Neuronal stem cell (in vitro differentiated cells): ENCODE results near the gene BRIP1.

ENCODE experiments used
- DNase-seq: peaks from one replicate; pipeline ENCODE4 v3.0.0-alpha.2; 2013; ENCODE audit warnings: low spot score
- H2AFZ ChIP-seq: one replicate; pipeline ENCODE4 v1.6.1; 2013; ENCODE audit warnings: mild to moderate bottlenecking, low read length, inconsistent platforms
- H2AK5ac ChIP-seq: 2 replicates; pipeline ENCODE4 v1.6.1; 2013; ENCODE audit warnings: low read depth, mild to moderate bottlenecking, inconsistent platforms, low read length, moderate library complexity, mixed read lengths
- H2BK120ac ChIP-seq: 2 replicates; pipeline ENCODE4 v1.6.1; 2013; ENCODE audit warnings: low read depth, mild to moderate bottlenecking, inconsistent platforms, low read length, moderate library complexity, mixed read lengths
- H2BK12ac ChIP-seq: one replicate; pipeline ENCODE4 v1.6.1; 2013; ENCODE audit warnings: low read length, inconsistent platforms
- H2BK15ac ChIP-seq: 2 replicates; pipeline ENCODE4 v1.6.1; 2013; ENCODE audit warnings: mild to moderate bottlenecking, low read length, inconsistent platforms, mixed read lengths
- H2BK5ac ChIP-seq: one replicate; pipeline ENCODE4 v1.6.1; 2013; ENCODE audit warnings: inconsistent platforms, mild to moderate bottlenecking, low read length, moderate library complexity
- H3K14ac ChIP-seq: one replicate; pipeline ENCODE4 v1.6.1; 2013; ENCODE audit warnings: low read length, inconsistent platforms
- H3K18ac ChIP-seq: 2 replicates; pipeline ENCODE4 v1.6.1; 2013; ENCODE audit warnings: low read length, inconsistent platforms
- H3K23ac ChIP-seq: 2 replicates; pipeline ENCODE4 v1.6.1; 2013; ENCODE audit warnings: low read depth, mild to moderate bottlenecking, mixed read lengths, low read length, inconsistent platforms; ENCODE audit not compliant: poor library complexity
- H3K27ac ChIP-seq: replicated peaks from 3 replicates; pipeline ENCODE4 v1.5.1; 2013; ENCODE audit warnings: low read length, inconsistent platforms
- H3K27me3 ChIP-seq, 3 experiments: 2 replicates each; pipeline ENCODE4 v1.6.1; 2013; ENCODE audit warnings: low read length in 3 of 3, mild to moderate bottlenecking in 2 of 3, inconsistent platforms in 1 of 3, low read depth in 1 of 3, mixed read lengths in 1 of 3, moderate library complexity in 1 of 3; ENCODE audit not compliant: control insufficient read depth in 3 of 3, insufficient read depth in 3 of 3
- H3K36me3 ChIP-seq, 2 donors: replicated peaks in 1 of 2; 2 replicates each; pipeline ENCODE4 v1.6.1; 2013; ENCODE audit warnings: low read length in 2 of 2; ENCODE audit not compliant: control insufficient read depth in 2 of 2, insufficient read depth in 2 of 2
- H3K4ac ChIP-seq: 2 replicates; pipeline ENCODE4 v1.6.1; 2013; ENCODE audit warnings: inconsistent platforms, mild to moderate bottlenecking, low read length, moderate library complexity
- H3K4me1 ChIP-seq, 2 donors: 1 replicate in 1 of 2; 2 replicates in 1 of 2; pipeline ENCODE4 v1.6.1; 2013; ENCODE audit warnings: low read length in 2 of 2, low read depth in 1 of 2; ENCODE audit not compliant: control insufficient read depth in 2 of 2, insufficient read depth in 1 of 2
- H3K4me2 ChIP-seq: one replicate; pipeline ENCODE4 v1.6.1; 2013; ENCODE audit warnings: mild to moderate bottlenecking, low read length, inconsistent platforms; ENCODE audit not compliant: insufficient read depth, poor library complexity, severe bottlenecking
- H3K4me3 ChIP-seq, 2 donors: 2 replicates each; pipeline ENCODE4 v1.5.1; 2013; ENCODE audit warnings: low read length in 2 of 2, mild to moderate bottlenecking in 2 of 2, inconsistent platforms in 1 of 2, moderate library complexity in 1 of 2
- H3K79me1 ChIP-seq: one replicate; pipeline ENCODE4 v1.6.1; 2013; ENCODE audit warnings: low read depth, mild to moderate bottlenecking, inconsistent platforms, low read length, moderate library complexity
- H3K9ac ChIP-seq: one replicate; pipeline ENCODE4 v1.6.1; 2013; ENCODE audit warnings: mild to moderate bottlenecking, low read depth, low read length, inconsistent platforms; ENCODE audit not compliant: poor library complexity
- H3K9me3 ChIP-seq, 2 donors: replicated peaks in 1 of 2; 2 replicates each; pipeline versions ENCODE3 to v1.6.1; 2013; ENCODE audit warnings: low read length in 2 of 2, mild to moderate bottlenecking in 2 of 2, inconsistent platforms in 1 of 2, low read depth in 1 of 2, mixed read lengths in 1 of 2, moderate library complexity in 1 of 2; ENCODE audit not compliant: control insufficient read depth in 2 of 2, insufficient read depth in 1 of 2
- H4K8ac ChIP-seq: one replicate; pipeline ENCODE4 v1.6.1; 2013; ENCODE audit warnings: low read depth, mild to moderate bottlenecking, inconsistent platforms, low read length, moderate library complexity
- H4K91ac ChIP-seq: one replicate; pipeline ENCODE4 v1.6.1; 2013; ENCODE audit warnings: low read length, low read depth, mild to moderate bottlenecking, inconsistent platforms; ENCODE audit not compliant: poor library complexity
- WGBS, 2 donors: extraction: QIAGEN DNeasy Blood & Tissue Kit; methylation state at CpG; one replicate each; pipeline ENCODE4 v1.1.7; 2013; ENCODE audit warnings: missing lambda C conversion rate in 2 of 2, mixed read lengths in 1 of 2; ENCODE audit not compliant: insufficient read length in 2 of 2, insufficient replicate concordance in 1 of 2; ENCODE audit errors: extremely low coverage in 2 of 2; 5-methylcytosine and 5-hydroxymethylcytosine counted together

Gene BRIP1

DNA sequence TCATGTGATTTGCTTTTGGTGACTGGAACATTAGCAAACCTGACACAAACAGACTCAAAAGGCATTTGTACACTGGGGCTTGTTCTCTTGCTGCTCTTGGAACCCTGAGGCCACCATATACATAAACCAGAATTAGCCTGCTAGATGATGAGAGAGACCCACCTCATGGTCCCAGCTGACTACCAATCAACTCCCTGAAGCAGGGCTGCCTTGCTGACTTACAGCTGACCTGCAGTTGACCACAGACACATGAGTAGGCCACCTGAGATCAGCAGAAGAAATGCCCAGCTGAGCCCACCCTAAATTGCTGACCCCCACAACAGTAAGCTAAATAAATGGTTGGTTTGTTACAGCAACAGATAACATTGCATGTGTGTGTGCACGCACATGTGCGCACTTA is 28.7 kb downstream of the BRIP1 start:
- DNase-seq, result no peak
- no peak overlapping the region for H4K8ac ChIP-seq
- no peaks in the 10 kb centered on the region for H3K27me3 ChIP-seq
- H3K4ac ChIP-seq, result no peak overlapping the region
- H3K23ac ChIP-seq, result no peak overlapping the region
- H3K79me1 ChIP-seq, result no peaks in the 10 kb centered on the region
- WGBS, 2 donors, result no CpG with 5 or more reads among the region's 2 CpGs
- H3K14ac ChIP-seq, result no peak overlapping the region
- H2AFZ ChIP-seq, result no peak overlapping the region
- H3K4me2 ChIP-seq, result no peak overlapping the region
- H2AK5ac ChIP-seq, result no peak overlapping the region
- H3K36me3 ChIP-seq, result peaks cover 0 to 89% of the 10 kb centered on the region in 2 donors
- H2BK15ac ChIP-seq, result no peak overlapping the region
- H3K4me1 ChIP-seq, result no peaks in the 10 kb centered on the region
- no peak overlapping the region for H2BK120ac ChIP-seq
- no peak overlapping the region for H3K9ac ChIP-seq
- no peak overlapping the region for H2BK12ac ChIP-seq
- H3K4me3 ChIP-seq, result no peak overlapping the region
- no peak overlapping the region for H3K27ac ChIP-seq
- no peak overlapping the region for H4K91ac ChIP-seq
- no peak overlapping the region for H3K18ac ChIP-seq
- H3K9me3 ChIP-seq, result peaks cover 0 to 3% of the 10 kb centered on the region in 2 donors
- no peak overlapping the region for H2BK5ac ChIP-seq

DNA sequence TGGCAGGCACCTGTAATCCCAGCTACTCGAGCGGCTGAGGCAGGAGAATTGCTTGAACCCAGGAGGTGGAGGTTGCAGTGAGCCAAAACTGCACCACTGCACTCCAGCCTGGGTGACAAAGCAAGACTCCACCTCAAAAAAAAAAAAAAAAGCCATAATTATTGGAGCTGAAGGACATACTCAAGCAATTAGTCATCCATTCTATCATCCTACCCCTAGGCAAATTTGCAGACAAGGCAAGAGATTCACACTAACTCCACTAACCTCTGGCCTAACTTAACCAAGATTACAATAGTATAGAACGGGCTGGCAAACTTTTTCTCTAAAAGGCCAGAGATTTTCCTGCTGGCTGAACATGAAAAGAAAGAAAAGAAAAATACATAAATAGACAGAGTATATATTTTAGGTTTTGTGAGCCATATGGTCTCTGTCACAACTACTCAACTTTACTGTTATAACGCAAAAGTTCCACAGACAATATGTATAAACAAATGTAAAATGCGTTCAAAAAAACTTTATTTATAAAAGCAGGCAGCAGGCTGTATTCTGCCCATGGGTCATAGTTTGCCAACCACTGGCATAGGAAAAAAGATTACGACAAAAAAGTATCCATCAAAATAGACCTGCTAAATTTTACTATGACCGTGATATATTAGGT is 29.7 kb downstream of the BRIP1 start:
- Histone ChIP-seq H2BK5ac (no peak overlapping the region), H3K4me1 (no peaks in the 10 kb centered on the region), H2AFZ (no peak overlapping the region), H3K79me1 (no peaks in the 10 kb centered on the region), H2BK15ac (no peak overlapping the region), H3K27me3 (no peaks in the 10 kb centered on the region), H4K8ac (no peak overlapping the region), H2BK120ac (no peak overlapping the region), H3K4me3 (no peak overlapping the region), H3K9ac (no peak overlapping the region), H2AK5ac (no peak overlapping the region), H3K9me3 (peaks cover 0 to 8% of the 10 kb centered on the region in 2 donors), H3K18ac (no peak overlapping the region), H3K14ac (no peak overlapping the region), H3K23ac (no peak overlapping the region), H3K27ac (no peak overlapping the region), H3K4me2 (no peak overlapping the region), H3K36me3 (peaks cover 0 to 89% of the 10 kb centered on the region in 2 donors), H2BK12ac (no peak overlapping the region), H3K4ac (no peak overlapping the region), H4K91ac (no peak overlapping the region)
- WGBS, 2 donors, result no CpG with 5 or more reads among the region's 7 CpGs
- DNase-seq, result no peak

- Histone ChIP-seq H2BK5ac (no peak overlapping the region), H3K4me2 (no peak overlapping the region), H2BK12ac (no peak overlapping the region), H3K79me1 (no peaks in the 10 kb centered on the region), H2AK5ac (no peak overlapping the region), H3K23ac (no peak overlapping the region), H3K14ac (no peak overlapping the region), H4K91ac (no peak overlapping the region), H3K9ac (no peak overlapping the region), H3K4ac (no peak overlapping the region), H3K27ac (no peak overlapping the region), H3K9me3 (peaks cover 3 to 20% of the 10 kb centered on the region in 2 donors), H3K27me3 (no peaks in the 10 kb centered on the region), H2AFZ (no peak overlapping the region), H3K36me3 (peaks cover 3 to 93% of the 10 kb centered on the region in 2 donors), H3K4me3 (no peak overlapping the region), H3K18ac (no peak overlapping the region), H4K8ac (no peak overlapping the region), H2BK15ac (no peak overlapping the region), H3K4me1 (no peaks in the 10 kb centered on the region), H2BK120ac (no peak overlapping the region)
- no peak for DNase-seq
- WGBS, 2 donors, result no CpG with 5 or more reads among the region's 3 CpGs
These were observed 30.9 kb downstream of the BRIP1 start for GRCh38 chr17:61832463-61832862.

DNA sequence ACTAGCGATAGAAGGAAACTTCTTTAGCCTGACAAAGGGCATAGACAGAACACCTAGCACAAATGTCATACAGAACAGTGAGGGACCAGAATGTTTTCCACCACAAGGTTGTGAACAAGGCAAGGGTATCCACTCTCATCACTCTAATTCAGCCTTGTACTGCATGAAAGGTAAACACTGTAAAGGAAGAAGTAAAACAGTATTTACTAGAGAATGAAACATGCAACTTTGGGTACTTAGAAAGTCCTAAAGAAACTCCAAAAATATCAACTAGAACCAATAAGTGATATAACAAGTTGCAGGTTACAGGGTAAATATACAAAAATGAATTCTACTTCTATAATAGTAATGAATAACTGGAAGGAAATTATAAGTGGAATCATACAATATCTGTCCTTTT is 32.2 kb downstream of the BRIP1 start:
- no peak overlapping the region for H3K4me3 ChIP-seq
- no CpG with 5 or more reads among the region's 1 CpG for WGBS, 2 donors
- H2BK12ac ChIP-seq, result no peak overlapping the region
- no peak for DNase-seq
- no peak overlapping the region for H3K27ac ChIP-seq
- H2AK5ac ChIP-seq, result no peak overlapping the region
- H3K4me1 ChIP-seq, result no peaks in the 10 kb centered on the region
- H3K4ac ChIP-seq, result no peak overlapping the region
- H3K18ac ChIP-seq, result no peak overlapping the region
- no peaks in the 10 kb centered on the region for H3K79me1 ChIP-seq
- H2BK120ac ChIP-seq, result no peak overlapping the region
- H2BK5ac ChIP-seq, result no peak overlapping the region
- H3K36me3 ChIP-seq, result peaks cover 3 to 93% of the 10 kb centered on the region in 2 donors
- no peaks in the 10 kb centered on the region for H3K27me3 ChIP-seq
- peaks cover 3 to 29% of the 10 kb centered on the region in 2 donors for H3K9me3 ChIP-seq
- no peak overlapping the region for H4K8ac ChIP-seq
- no peak overlapping the region for H2AFZ ChIP-seq
- no peak overlapping the region for H4K91ac ChIP-seq
- H3K9ac ChIP-seq, result no peak overlapping the region
- H3K4me2 ChIP-seq, result no peak overlapping the region
- no peak overlapping the region for H2BK15ac ChIP-seq
- H3K23ac ChIP-seq, result no peak overlapping the region
- H3K14ac ChIP-seq, result no peak overlapping the region
